ENCODE results near the gene SERPINB6. TPM values are rescaled to one million over a fixed set of nuclear protein-coding genes. Genes with fewer than 3 reads are reported as not detected.

The SERPINB6 gene
- total and polyA plus RNA-seq, 4 donors, result 24.0 to 32.4 (median 31.8) TPM

DNA sequence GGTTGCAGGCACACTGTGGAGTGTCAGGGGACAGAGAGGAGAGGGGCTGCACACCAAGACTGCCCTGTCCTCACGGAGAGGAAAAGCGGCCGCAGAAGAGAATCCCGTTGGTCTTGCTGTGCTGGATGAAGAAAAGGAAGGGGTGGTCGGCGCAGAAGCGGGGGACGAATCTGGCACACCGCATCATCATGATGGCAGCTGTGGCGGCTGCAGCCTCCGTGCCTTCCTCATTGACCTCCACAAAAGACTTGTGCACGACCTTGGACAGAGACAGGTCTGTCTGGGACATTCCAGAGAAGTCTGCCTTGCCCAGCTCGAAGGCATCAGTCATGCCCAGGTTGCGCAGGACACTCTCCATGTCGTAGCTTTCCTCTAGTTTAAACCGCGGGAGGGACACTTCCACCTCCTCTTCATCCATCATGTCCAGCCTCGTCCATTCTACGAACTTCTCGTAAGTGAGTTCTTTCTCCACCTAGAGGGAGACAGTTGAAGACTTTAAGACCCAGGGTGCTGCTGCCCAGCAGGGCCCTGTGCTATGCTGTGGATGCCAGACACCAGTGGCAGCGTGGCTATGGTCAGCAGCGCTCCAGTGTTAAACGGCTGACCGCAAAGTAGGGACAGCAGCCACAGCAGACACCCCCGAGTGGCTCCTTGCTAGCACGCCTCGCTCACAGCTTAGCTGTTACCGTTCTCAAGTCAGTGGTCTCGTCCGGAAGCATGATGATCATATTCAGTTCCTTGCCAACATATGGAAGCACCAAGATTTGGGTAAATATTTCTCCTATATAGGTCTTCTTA lies 22.9 kb downstream of the SERPINB6 start:
- Histone ChIP-seq H3K4me1 (ENCODE audit: control insufficient read depth in 4 of 4, insufficient read depth in 4 of 4, low read length in 3 of 4) (peaks cover 0 to 8% (median 0%) of the 10 kb centered on the region in 4 donors), H3K9me3 (ENCODE audit: control insufficient read depth in 4 of 4, low read length in 3 of 4) (no peaks in the 10 kb centered on the region), H3K27me3 (ENCODE audit: control insufficient read depth in 4 of 4, insufficient read depth in 4 of 4, low read length in 3 of 4) (no peaks in the 10 kb centered on the region), H3K4me3 (ENCODE audit: low read depth in 1 of 3, low read length in 3 of 3) (no peak overlapping the region), H3K36me3 (ENCODE audit: control insufficient read depth in 4 of 4, insufficient read depth in 3 of 4, low read depth in 1 of 4, low read length in 3 of 4) (peaks cover 0 to 12% (median 6%) of the 10 kb centered on the region in 4 donors), H3K27ac (ENCODE audit: low read depth in 1 of 2, low read length in 2 of 2) (no peak overlapping the region), H3K9ac (ENCODE audit: low read depth in 1 of 2, low read length in 2 of 2) (no peak overlapping the region)
- no peak for TF ChIP-seq EGR1 (IDR thresholded peaks at IDR 0.05; ENCODE audit: low read depth in 2 of 2)
- no peak for TF ChIP-seq HNF4G (IDR thresholded peaks at IDR 0.05)
- TF ChIP-seq FOXA2 (IDR thresholded peaks at IDR 0.05), result no peak
- TF ChIP-seq, protein P1, sequence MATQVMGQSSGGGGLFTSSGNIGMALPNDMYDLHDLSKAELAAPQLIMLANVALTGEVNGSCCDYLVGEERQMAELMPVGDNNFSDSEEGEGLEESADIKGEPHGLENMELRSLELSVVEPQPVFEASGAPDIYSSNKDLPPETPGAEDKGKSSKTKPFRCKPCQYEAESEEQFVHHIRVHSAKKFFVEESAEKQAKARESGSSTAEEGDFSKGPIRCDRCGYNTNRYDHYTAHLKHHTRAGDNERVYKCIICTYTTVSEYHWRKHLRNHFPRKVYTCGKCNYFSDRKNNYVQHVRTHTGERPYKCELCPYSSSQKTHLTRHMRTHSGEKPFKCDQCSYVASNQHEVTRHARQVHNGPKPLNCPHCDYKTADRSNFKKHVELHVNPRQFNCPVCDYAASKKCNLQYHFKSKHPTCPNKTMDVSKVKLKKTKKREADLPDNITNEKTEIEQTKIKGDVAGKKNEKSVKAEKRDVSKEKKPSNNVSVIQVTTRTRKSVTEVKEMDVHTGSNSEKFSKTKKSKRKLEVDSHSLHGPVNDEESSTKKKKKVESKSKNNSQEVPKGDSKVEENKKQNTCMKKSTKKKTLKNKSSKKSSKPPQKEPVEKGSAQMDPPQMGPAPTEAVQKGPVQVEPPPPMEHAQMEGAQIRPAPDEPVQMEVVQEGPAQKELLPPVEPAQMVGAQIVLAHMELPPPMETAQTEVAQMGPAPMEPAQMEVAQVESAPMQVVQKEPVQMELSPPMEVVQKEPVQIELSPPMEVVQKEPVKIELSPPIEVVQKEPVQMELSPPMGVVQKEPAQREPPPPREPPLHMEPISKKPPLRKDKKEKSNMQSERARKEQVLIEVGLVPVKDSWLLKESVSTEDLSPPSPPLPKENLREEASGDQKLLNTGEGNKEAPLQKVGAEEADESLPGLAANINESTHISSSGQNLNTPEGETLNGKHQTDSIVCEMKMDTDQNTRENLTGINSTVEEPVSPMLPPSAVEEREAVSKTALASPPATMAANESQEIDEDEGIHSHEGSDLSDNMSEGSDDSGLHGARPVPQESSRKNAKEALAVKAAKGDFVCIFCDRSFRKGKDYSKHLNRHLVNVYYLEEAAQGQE (IDR thresholded peaks at IDR 0.05), result no peak
- TF ChIP-seq GABPA (IDR thresholded peaks at IDR 0.05 in 1 of 2, conservative IDR thresholded peaks at IDR 0.05 in 1 of 2), result no peak
- no peak for TF ChIP-seq JUND (IDR thresholded peaks at IDR 0.05)
- TF ChIP-seq, protein P2, sequence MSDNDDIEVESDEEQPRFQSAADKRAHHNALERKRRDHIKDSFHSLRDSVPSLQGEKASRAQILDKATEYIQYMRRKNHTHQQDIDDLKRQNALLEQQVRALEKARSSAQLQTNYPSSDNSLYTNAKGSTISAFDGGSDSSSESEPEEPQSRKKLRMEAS (IDR thresholded peaks at IDR 0.05), result no peak
- no peak for TF ChIP-seq RAD21 (IDR thresholded peaks at IDR 0.05)
- TF ChIP-seq, protein P3, sequence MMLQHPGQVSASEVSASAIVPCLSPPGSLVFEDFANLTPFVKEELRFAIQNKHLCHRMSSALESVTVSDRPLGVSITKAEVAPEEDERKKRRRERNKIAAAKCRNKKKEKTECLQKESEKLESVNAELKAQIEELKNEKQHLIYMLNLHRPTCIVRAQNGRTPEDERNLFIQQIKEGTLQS (IDR thresholded peaks at IDR 0.05), result no peak
- no peak for TF ChIP-seq RXRA (IDR thresholded peaks at IDR 0.05)
- no peak for TF ChIP-seq SP1 (IDR thresholded peaks at IDR 0.05)
- TF ChIP-seq, protein P4, sequence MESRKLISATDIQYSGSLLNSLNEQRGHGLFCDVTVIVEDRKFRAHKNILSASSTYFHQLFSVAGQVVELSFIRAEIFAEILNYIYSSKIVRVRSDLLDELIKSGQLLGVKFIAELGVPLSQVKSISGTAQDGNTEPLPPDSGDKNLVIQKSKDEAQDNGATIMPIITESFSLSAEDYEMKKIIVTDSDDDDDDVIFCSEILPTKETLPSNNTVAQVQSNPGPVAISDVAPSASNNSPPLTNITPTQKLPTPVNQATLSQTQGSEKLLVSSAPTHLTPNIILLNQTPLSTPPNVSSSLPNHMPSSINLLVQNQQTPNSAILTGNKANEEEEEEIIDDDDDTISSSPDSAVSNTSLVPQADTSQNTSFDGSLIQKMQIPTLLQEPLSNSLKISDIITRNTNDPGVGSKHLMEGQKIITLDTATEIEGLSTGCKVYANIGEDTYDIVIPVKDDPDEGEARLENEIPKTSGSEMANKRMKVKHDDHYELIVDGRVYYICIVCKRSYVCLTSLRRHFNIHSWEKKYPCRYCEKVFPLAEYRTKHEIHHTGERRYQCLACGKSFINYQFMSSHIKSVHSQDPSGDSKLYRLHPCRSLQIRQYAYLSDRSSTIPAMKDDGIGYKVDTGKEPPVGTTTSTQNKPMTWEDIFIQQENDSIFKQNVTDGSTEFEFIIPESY (IDR thresholded peaks at IDR 0.05), result no peak
- TF ChIP-seq NR2F2 (IDR thresholded peaks at IDR 0.05), result no peak
- DNase-seq (ENCODE audit: low spot score), result no peak
- WGBS, result 95% methylated on average over 30 of the region's 30 CpGs

DNA sequence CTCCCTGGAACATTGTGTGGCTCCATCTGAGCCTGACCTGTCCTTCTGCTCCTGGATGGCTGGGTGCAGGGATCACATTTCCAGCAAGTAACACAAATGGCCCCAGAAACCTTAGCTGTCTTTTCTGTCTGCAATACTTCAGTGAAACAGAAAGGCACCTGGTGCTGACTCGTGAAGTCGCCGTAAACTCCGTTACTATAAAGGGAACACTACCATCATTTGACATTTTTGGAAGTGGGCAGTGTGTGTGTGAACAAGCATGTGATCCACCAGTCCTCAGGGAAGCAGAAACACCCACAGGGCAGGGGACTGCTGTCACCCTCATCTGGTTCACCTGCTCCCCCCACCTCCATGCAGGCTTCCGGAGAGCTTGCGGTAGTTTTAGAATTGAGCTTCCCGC lies 23.9 kb downstream of the SERPINB6 start:
- Histone ChIP-seq H3K9ac (ENCODE audit: low read depth in 1 of 2, low read length in 2 of 2) (no peak overlapping the region), H3K4me3 (ENCODE audit: low read depth in 1 of 3, low read length in 3 of 3) (no peak overlapping the region), H3K9me3 (ENCODE audit: control insufficient read depth in 4 of 4, low read length in 3 of 4) (no peaks in the 10 kb centered on the region), H3K36me3 (ENCODE audit: control insufficient read depth in 4 of 4, insufficient read depth in 3 of 4, low read depth in 1 of 4, low read length in 3 of 4) (peaks cover 0 to 12% (median 6%) of the 10 kb centered on the region in 4 donors), H3K27me3 (ENCODE audit: control insufficient read depth in 4 of 4, insufficient read depth in 4 of 4, low read length in 3 of 4) (no peaks in the 10 kb centered on the region), H3K4me1 (ENCODE audit: control insufficient read depth in 4 of 4, insufficient read depth in 4 of 4, low read length in 3 of 4) (peaks cover 0 to 3% (median 0%) of the 10 kb centered on the region in 4 donors), H3K27ac (ENCODE audit: low read depth in 1 of 2, low read length in 2 of 2) (no peak overlapping the region)
- DNase-seq (ENCODE audit: low spot score), result no peak
- WGBS, result 93% methylated on average over 7 of the region's 7 CpGs
- TF ChIP-seq FOXA1 (IDR thresholded peaks at IDR 0.05), result no peak
- no peak for TF ChIP-seq GABPA (IDR thresholded peaks at IDR 0.05 in 1 of 2, conservative IDR thresholded peaks at IDR 0.05 in 1 of 2)
- TF ChIP-seq, protein P4 (IDR thresholded peaks at IDR 0.05), result no peak
- no peak for TF ChIP-seq SP1 (IDR thresholded peaks at IDR 0.05)
- TF ChIP-seq HNF4G (IDR thresholded peaks at IDR 0.05), result no peak
- TF ChIP-seq NR2F2 (IDR thresholded peaks at IDR 0.05), result no peak
- TF ChIP-seq FOXA2 (IDR thresholded peaks at IDR 0.05), result no peak
- TF ChIP-seq RXRA (IDR thresholded peaks at IDR 0.05), result no peak
- TF ChIP-seq, protein P2 (IDR thresholded peaks at IDR 0.05), result no peak
- TF ChIP-seq, protein P1 (IDR thresholded peaks at IDR 0.05), result no peak
